ENCODE data around the gene GNB2. TPM values are rescaled to one million over a fixed set of nuclear protein-coding genes. Genes with fewer than 3 reads are reported as not detected.

Gene GNB2
- total and polyA plus RNA-seq, 2 of the 13 experiments (the other 11 are each of a cell fraction or from before 2014, with no cell fraction given) = 48.3 to 67.1 TPM

GRCh38 chr7:100691676-100692577, 18.4 kb downstream of the GNB2 start (continued):
- TF ChIP-seq, protein P1, sequence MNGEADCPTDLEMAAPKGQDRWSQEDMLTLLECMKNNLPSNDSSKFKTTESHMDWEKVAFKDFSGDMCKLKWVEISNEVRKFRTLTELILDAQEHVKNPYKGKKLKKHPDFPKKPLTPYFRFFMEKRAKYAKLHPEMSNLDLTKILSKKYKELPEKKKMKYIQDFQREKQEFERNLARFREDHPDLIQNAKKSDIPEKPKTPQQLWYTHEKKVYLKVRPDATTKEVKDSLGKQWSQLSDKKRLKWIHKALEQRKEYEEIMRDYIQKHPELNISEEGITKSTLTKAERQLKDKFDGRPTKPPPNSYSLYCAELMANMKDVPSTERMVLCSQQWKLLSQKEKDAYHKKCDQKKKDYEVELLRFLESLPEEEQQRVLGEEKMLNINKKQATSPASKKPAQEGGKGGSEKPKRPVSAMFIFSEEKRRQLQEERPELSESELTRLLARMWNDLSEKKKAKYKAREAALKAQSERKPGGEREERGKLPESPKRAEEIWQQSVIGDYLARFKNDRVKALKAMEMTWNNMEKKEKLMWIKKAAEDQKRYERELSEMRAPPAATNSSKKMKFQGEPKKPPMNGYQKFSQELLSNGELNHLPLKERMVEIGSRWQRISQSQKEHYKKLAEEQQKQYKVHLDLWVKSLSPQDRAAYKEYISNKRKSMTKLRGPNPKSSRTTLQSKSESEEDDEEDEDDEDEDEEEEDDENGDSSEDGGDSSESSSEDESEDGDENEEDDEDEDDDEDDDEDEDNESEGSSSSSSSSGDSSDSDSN (CRISPR knock-in tag; IDR thresholded peaks at IDR 0.05) = peak; percentile 40; the same call in 1 of the 2 replicates
- TF ChIP-seq, protein P2, sequence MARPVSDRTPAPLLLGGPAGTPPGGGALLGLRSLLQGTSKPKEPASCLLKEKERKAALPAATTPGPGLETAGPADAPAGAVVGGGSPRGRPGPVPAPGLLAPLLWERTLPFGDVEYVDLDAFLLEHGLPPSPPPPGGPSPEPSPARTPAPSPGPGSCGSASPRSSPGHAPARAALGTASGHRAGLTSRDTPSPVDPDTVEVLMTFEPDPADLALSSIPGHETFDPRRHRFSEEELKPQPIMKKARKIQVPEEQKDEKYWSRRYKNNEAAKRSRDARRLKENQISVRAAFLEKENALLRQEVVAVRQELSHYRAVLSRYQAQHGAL (CRISPR knock-in tag; IDR thresholded peaks at IDR 0.05; ENCODE audit: not compliant biosample characterization) = no peak
- TF ChIP-seq ZNF775 (CRISPR knock-in tag; IDR thresholded peaks at IDR 0.05; ENCODE audit: borderline replicate concordance) = no peak
- TF ChIP-seq, protein P3, sequence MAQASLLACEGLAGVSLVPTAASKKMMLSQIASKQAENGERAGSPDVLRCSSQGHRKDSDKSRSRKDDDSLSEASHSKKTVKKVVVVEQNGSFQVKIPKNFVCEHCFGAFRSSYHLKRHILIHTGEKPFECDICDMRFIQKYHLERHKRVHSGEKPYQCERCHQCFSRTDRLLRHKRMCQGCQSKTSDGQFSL (CRISPR knock-in tag; IDR thresholded peaks at IDR 0.05) = no peak
- TF ChIP-seq NCOA2 (CRISPR knock-in tag; IDR thresholded peaks at IDR 0.05) = no peak
- TF ChIP-seq HCFC1 (IDR thresholded peaks at IDR 0.05; ENCODE audit: low read depth, low read length) = no peak
- TF ChIP-seq, protein P4, sequence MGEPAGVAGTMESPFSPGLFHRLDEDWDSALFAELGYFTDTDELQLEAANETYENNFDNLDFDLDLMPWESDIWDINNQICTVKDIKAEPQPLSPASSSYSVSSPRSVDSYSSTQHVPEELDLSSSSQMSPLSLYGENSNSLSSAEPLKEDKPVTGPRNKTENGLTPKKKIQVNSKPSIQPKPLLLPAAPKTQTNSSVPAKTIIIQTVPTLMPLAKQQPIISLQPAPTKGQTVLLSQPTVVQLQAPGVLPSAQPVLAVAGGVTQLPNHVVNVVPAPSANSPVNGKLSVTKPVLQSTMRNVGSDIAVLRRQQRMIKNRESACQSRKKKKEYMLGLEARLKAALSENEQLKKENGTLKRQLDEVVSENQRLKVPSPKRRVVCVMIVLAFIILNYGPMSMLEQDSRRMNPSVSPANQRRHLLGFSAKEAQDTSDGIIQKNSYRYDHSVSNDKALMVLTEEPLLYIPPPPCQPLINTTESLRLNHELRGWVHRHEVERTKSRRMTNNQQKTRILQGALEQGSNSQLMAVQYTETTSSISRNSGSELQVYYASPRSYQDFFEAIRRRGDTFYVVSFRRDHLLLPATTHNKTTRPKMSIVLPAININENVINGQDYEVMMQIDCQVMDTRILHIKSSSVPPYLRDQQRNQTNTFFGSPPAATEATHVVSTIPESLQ (CRISPR knock-in tag; conservative IDR thresholded peaks at IDR 0.05) = no peak
- no peak for TF ChIP-seq ZNF501 (CRISPR knock-in tag; IDR thresholded peaks at IDR 0.05)
- TF ChIP-seq ZNF34 (CRISPR knock-in tag; IDR thresholded peaks at IDR 0.05; ENCODE audit: borderline replicate concordance) = 0 out of 2 replicates have a peak, but pooled peaks have one; percentile 46
- TF ChIP-seq ZNF749 (CRISPR knock-in tag; IDR thresholded peaks at IDR 0.05; ENCODE audit: borderline replicate concordance) = 0 out of 2 replicates have a peak, but pooled peaks have one; percentile 23
- TF ChIP-seq ZFP37 (CRISPR knock-in tag; IDR thresholded peaks at IDR 0.05; ENCODE audit: borderline replicate concordance) = 0 out of 2 replicates have a peak, but pooled peaks have one; percentile 20
- no peak for TF ChIP-seq HIC2 (CRISPR knock-in tag; IDR thresholded peaks at IDR 0.05; ENCODE audit: low read depth)
- no peak for TF ChIP-seq FOXJ3 (CRISPR knock-in tag; IDR thresholded peaks at IDR 0.05; ENCODE audit: borderline replicate concordance)
- TF ChIP-seq ZNF350 (CRISPR knock-in tag; IDR thresholded peaks at IDR 0.05; ENCODE audit: borderline replicate concordance, low read depth) = no peak
- no peak for TF ChIP-seq FOXK1 (CRISPR knock-in tag; IDR thresholded peaks at IDR 0.05; ENCODE audit: borderline replicate concordance, low read depth)
- no peak for TF ChIP-seq DMAP1 (CRISPR knock-in tag; IDR thresholded peaks at IDR 0.05)
- no peak for TF ChIP-seq ZNF572 (CRISPR knock-in tag; IDR thresholded peaks at IDR 0.05)
- TF ChIP-seq, protein P5, sequence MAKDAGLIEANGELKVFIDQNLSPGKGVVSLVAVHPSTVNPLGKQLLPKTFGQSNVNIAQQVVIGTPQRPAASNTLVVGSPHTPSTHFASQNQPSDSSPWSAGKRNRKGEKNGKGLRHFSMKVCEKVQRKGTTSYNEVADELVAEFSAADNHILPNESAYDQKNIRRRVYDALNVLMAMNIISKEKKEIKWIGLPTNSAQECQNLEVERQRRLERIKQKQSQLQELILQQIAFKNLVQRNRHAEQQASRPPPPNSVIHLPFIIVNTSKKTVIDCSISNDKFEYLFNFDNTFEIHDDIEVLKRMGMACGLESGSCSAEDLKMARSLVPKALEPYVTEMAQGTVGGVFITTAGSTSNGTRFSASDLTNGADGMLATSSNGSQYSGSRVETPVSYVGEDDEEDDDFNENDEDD (CRISPR knock-in tag; IDR thresholded peaks at IDR 0.05; ENCODE audit: borderline replicate concordance) = peak; percentile 70; the same call in 1 of the 2 replicates
- no peak for TF ChIP-seq DNMT1 (CRISPR knock-in tag; IDR thresholded peaks at IDR 0.05)
- TF ChIP-seq RXRB (CRISPR knock-in tag; IDR thresholded peaks at IDR 0.05; ENCODE audit: borderline replicate concordance) = no peak
